Measurements from ENCODE around the gene THOC1. TPM values are rescaled to one million over a fixed set of nuclear protein-coding genes. Genes with fewer than 3 reads are reported as not detected.

THOC1 gene
- polyA plus RNA-seq, 1 of the 3 experiments (the other 2 are of a cell fraction): 12.3 TPM

DNA sequence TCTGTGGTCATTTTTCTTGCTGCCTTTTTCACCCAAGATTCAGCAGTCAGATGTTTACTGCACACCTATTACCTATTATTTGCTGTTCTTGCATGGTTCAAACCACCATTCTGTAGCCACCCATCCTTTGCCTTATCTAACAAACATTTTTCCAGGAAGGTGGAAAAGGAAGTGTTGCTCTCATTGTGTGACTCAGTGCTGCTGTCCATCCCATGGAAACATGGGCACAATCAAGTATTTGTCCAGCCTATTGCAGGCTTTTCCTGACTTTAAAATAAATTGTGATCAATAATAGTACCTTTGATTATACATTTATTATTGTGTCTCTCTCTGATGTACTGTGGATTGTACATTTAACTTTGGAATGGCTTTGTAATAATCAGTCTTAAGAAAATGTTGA, 56.3 kb downstream of the THOC1 start:
- Histone ChIP-seq H4K20me1 (ENCODE audit: insufficient read depth) (no peaks in the 10 kb centered on the region), H3K4me3 (ENCODE audit: low read depth in 2 of 2, low read length in 1 of 2) (no peak overlapping the region), H3K9me2 (no peaks in the 10 kb centered on the region), H2AFZ (ENCODE audit: low read depth) (no peak overlapping the region), H3K36me3 (replicated peaks in 1 of 2; ENCODE audit: control insufficient read depth in 1 of 2, insufficient read depth in 2 of 2, low read length in 1 of 2) (peaks cover 75 to 84% of the 10 kb centered on the region in 2 experiments), H3K4me2 (no peak overlapping the region), H3F3A (replicated peaks; ENCODE audit: insufficient read depth) (peaks cover 23% of the 10 kb centered on the region), H3K9ac (no peak overlapping the region), H3K9me3 (no peaks in the 10 kb centered on the region), H3K79me2 (ENCODE audit: insufficient read depth) (peaks cover 17% of the 10 kb centered on the region), H3K27ac (ENCODE audit: low read depth in 2 of 2, low read length in 1 of 2) (no peak overlapping the region), H3K27me3 (ENCODE audit: insufficient read depth) (no peaks in the 10 kb centered on the region), H3K4me1 (ENCODE audit: control insufficient read depth in 1 of 2, insufficient read depth in 2 of 2, low read depth in 1 of 2, low read length in 1 of 2) (no peaks in the 10 kb centered on the region)
- TF ChIP-seq CTCF (IDR thresholded peaks at IDR 0.05): no peak
- TF ChIP-seq, protein P1, sequence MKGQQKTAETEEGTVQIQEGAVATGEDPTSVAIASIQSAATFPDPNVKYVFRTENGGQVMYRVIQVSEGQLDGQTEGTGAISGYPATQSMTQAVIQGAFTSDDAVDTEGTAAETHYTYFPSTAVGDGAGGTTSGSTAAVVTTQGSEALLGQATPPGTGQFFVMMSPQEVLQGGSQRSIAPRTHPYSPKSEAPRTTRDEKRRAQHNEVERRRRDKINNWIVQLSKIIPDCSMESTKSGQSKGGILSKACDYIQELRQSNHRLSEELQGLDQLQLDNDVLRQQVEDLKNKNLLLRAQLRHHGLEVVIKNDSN (IDR thresholded peaks at IDR 0.05; ENCODE audit: borderline replicate concordance, low read depth): no peak
- no peak for TF ChIP-seq JUND (IDR thresholded peaks at IDR 0.05)
- no peak for TF ChIP-seq RCOR1 (IDR thresholded peaks at IDR 0.05; ENCODE audit: low read length)
- no peak for TF ChIP-seq NRF1 (IDR thresholded peaks at IDR 0.05; ENCODE audit: low read depth, low read length)
- TF ChIP-seq USF2 (IDR thresholded peaks at IDR 0.05; ENCODE audit: borderline replicate concordance, low read depth, low read length): no peak
- TF ChIP-seq REST (IDR thresholded peaks at IDR 0.05; ENCODE audit: low read depth, low read length): no peak
- TF ChIP-seq MEF2A (IDR thresholded peaks at IDR 0.05; ENCODE audit: borderline replicate concordance, low read depth): no peak
- no peak for TF ChIP-seq FOXJ3 (CRISPR knock-in tag; IDR thresholded peaks at IDR 0.05)
- TF ChIP-seq YY1 (IDR thresholded peaks at IDR 0.05; ENCODE audit: low read depth): no peak
- no peak for TF ChIP-seq FOXM1 (IDR thresholded peaks at IDR 0.05; ENCODE audit: low read depth)
- no peak for TF ChIP-seq EZH2phosphoT487 (IDR thresholded peaks at IDR 0.05; ENCODE audit: borderline replicate concordance, low read depth)
- no peak for TF ChIP-seq GABPA (IDR thresholded peaks at IDR 0.05; ENCODE audit: low read depth)
- no peak for TF ChIP-seq TEAD4 (IDR thresholded peaks at IDR 0.05; ENCODE audit: borderline replicate concordance, insufficient read depth)
- no peak for TF ChIP-seq SIN3A (IDR thresholded peaks at IDR 0.05; ENCODE audit: borderline replicate concordance, low read depth, low read length)
- TF ChIP-seq SMC3 (IDR thresholded peaks at IDR 0.05; ENCODE audit: low read depth, low read length): no peak
- no peak for TF ChIP-seq MAX (IDR thresholded peaks at IDR 0.05; ENCODE audit: low read depth)
- TF ChIP-seq IRF3 (IDR thresholded peaks at IDR 0.05; ENCODE audit: low read depth, low read length): no peak
- ChIA-PET POLR2A (no interaction called here), CTCF (interaction anchor here (1.1 to 1.5 kb wide), 3 partner anchors 9 to 14 kb away, joined by 4 to 6 read pairs (median 5); no protein-coding TSS in a partner anchor)
- DNase-seq: no peak
